ENCODE results near the gene AOX1.
"Not testable (repeated sequence)": the region's sequence is repeated elsewhere in the genome, so short reads cannot be mapped to it uniquely, and the experiment has no call there.

The AOX1 gene

DNA sequence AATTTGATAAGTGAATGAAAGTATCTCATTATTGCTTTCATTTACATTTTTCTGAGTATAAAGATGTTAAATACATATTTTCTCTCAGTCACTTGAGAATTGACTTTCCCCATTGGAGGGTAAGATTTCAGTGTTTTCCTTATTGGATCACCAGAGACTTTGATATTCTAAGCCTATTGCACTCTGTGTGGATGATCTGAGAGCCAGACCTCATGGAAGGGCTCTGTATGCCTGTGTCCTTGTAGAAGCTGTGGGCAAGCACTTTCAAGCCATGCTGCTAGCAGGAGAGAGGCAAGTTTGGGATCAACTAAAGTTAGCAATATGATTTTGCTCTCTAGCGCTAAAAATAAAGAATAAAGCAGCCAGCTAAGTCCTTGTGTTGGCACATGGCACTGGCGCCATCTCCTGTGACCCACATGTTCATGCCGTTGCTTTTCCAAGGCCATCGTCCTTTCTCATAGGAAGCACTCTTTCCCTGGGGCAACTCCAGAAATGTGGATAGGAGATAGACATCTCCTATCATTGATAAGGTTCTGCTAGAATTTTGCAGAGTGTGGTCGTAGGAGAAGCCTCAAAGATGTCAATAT lies 72.6 kb downstream of the AOX1 start:
- Histone ChIP-seq H3K4me3 (no peak overlapping the region), H3K27ac (no peak overlapping the region)

DNA sequence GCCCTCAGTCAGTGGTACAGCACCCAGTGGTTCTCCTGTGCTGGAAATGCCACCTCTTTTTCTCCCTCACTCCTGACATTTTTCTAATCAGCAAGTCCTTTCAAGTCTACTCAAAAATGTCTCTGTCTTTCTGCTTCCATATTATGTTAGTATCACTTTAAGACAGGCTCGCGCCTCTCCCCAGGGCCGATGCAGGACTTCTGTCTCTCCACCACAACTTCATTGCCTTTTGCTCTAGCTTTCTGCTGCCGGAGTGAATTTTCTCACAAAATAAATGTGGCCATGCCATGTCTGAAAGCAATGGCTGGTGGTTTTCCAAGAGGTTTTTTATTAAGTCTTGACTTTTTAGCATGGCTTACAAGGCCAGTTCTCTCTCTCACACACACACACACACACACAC lies 73.6 kb downstream of the AOX1 start:
- H3K27ac ChIP-seq = no peak overlapping the region
- H3K4me3 ChIP-seq = no peak overlapping the region

DNA sequence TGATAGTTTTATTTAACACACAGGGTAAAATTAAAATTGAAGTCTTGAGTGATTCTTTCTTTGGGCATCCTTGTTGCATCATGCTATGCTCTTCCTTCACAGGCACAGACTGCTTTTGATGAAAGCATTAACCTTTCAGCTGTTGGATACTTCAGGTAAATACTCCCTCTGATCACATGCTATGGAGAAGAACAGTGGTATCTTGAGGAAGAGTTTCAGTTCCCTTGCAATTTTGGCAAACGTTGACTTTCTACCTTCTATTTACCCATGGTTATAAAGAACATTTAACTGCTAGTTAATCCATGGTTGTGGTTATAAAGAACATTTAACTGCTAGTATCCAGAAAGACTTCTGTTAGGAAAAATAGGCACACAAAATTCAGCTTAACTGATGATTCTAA lies 75.7 kb downstream of the AOX1 start:
- Histone ChIP-seq H3K27ac (no peak overlapping the region), H3K4me3 (no peak overlapping the region)

DNA sequence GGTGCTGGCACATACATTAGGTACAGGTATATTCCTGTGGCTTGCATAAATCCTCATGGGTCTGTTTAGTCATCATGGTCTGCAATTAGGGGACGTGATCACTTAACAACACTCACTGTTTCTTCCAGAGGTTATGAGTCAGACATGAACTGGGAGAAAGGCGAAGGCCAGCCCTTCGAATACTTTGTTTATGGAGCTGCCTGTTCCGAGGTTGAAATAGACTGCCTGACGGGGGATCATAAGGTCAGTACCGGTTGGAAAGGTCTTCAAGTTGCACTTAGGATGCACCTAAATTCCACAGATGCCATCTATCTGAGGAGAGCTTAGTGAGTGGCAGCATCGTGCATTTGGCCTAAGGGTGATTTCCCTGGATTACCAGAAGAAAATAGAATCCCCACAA lies 76.9 kb downstream of the AOX1 start:
- Histone ChIP-seq H3K4me3 (no peak overlapping the region), H3K27ac (no peak overlapping the region)

DNA sequence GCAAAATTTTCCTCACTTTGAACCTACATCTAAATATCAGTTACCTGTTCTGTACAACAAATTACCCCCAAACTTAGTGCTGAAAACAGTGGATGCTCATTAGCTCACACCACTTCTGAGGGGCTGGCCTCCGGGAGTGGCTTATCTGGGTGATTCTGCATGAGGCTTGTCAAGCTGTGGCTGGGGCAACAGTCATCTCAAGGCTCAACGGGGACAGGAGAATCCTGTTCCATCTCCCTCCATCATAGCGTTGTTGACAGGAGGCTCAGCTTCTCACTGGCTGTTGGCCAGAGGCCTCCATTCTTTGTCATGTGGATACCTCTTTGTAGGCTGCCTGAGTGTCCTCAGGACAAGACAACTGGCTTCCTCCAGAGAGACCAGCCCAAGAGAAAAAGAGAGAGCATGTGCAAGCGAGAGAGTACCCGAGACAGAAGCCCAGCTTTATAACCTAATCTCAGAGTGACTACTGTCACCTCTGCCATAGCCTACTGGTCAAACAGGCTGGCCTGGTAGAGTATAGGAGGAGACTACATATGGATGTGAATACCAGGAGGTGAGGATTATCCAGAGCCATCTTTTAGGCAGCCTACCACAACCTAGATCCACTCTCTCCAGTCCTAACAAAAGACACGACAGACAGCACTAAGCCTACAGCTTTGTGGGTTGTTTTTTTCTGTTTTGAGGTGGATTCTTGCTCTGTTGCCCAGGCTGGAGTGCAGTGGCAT lies 79.1 kb downstream of the AOX1 start:
- H3K4me3 ChIP-seq = no peak overlapping the region
- no peak overlapping the region for H3K27ac ChIP-seq

DNA sequence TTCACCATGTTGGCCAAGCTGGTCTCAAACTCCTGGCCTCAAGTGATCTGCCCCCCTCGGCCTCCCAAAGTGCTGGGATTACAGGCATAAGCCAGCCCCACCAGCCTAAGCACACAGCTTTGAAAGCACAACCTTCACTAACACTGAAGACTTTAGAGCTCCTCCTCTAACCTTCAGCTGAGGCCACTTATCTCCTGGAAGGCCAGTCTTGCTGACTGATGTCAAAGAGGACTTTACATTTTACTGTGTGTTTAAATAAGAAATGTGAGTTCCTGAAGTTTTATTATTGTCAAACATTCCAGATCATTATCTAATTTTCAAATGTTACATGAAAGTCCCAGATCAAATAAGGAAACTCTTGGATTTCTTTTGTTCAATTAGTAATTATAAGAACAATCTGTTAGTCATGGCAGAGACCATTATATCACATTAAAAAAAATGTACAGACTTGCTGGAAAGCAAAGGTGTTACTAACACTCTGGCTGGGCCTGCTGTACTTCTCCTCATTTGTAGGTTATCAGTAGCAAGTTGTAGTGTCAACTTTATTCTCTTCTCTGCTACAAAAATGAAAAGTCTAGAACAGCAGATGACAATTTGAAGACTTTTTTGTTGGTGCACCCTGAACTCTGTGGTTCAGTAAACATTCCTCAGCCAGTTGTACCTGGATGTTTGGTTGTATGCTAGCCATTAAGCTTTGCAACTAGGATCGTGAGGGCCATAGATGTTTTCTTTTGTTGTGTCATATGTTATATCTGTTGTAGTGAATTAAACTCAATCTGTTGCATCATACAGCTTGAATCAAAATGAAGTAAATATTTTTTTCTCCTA lies 80.0 kb downstream of the AOX1 start:
- H3K27ac ChIP-seq = no peak overlapping the region

DNA sequence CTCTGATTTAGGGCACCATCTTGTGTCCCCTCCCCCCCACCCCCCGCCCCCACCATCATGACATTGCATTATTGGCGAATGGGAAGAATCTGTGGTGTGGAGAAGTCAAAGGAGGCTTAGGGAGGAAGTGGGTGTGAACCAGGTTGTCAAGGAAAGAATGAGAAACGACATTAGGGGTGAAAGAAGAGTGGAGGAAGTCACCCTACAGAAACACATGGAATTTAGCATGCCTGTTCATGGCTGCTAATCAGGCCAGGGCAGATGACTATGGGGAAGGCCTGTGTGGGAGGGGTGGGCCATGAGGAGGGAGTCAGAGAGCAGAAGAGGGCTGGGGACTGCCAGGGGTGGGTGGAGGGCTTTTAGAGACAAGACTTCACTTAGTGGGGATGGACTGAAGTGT lies 81.6 kb downstream of the AOX1 start:
- H3K27ac ChIP-seq = no peak overlapping the region

More for the DNA sequence above, 80.0 kb downstream of the AOX1 start:
- H3K4me3 ChIP-seq = no peak overlapping the region

DNA sequence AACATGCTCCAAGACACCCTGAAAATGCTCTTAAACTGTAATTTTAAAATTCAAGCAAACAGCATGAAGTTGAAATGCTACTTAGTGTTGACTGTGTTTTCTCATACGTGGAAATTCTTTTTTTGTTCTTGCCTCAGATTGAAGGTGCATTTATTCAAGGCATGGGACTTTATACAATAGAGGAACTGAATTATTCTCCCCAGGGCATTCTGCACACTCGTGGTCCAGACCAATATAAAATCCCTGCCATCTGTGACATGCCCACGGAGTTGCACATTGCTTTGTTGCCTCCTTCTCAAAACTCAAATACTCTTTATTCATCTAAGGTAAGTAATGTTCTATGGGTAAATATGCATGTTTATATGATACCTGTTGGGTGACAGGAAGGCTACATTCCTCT lies 82.7 kb downstream of the AOX1 start:
- no peak overlapping the region for H3K4me3 ChIP-seq
- no peak overlapping the region for H3K27ac ChIP-seq

More for the DNA sequence above, 81.6 kb downstream of the AOX1 start:
- no peak overlapping the region for H3K4me3 ChIP-seq

DNA sequence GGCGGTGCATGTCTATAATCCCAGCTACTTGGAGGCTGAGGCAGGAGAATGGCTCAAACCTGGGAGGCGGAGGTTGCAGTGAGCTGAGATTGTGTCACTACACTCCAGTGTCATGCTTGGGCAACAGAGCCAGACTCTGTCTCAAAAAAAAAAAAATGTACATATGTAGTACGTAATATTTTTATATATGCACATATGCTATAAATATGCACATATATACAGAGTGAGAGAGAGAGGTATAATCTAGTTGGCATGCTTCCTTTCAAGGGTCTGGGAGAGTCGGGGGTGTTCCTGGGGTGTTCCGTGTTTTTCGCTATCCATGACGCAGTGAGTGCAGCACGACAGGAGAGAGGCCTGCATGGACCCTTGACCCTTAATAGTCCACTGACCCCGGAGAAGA lies 83.5 kb downstream of the AOX1 start:
- Histone ChIP-seq H3K27ac (no peak overlapping the region), H3K4me3 (no peak overlapping the region)

DNA sequence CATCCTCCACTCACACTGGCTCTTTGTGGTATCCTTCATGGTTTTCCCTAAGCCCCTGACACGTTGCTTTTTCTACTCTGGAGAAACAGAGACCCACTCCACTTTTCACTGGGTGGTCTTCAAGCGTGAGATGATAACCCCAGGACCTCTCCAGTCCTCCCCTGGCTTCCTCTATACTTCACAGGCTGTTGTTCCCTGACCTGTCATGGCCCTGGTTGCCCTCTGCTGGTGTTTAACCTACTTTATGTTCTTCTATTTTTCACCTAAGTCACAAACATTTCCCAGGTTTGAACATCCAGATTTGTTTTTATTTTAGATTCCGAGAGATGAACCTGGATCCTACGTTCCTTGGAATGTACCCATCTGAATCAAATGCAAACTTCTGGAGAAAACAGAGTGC lies 84.5 kb downstream of the AOX1 start:
- H3K27ac ChIP-seq = no peak overlapping the region
- no peak overlapping the region for H3K4me3 ChIP-seq

DNA sequence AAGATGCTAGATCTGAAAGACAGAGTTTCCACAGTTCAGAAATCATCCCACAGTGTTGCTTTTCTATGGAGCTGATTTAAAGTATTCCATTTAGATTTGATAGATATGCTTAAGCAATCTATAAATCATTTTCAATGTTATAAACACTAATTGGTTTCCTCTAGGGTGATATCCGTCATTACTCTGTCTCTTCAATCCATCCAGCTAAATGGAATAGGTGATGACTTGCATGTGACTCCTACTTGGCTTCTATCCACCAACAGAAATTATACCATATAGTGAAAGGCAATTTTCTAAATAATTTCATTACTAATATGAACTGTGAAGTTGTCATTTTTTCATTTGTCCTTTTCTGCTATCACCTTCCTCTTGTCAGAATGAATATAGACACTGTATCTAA lies 84.9 kb downstream of the AOX1 start:
- Histone ChIP-seq H3K4me3 (no peak overlapping the region), H3K27ac (no peak overlapping the region)

DNA sequence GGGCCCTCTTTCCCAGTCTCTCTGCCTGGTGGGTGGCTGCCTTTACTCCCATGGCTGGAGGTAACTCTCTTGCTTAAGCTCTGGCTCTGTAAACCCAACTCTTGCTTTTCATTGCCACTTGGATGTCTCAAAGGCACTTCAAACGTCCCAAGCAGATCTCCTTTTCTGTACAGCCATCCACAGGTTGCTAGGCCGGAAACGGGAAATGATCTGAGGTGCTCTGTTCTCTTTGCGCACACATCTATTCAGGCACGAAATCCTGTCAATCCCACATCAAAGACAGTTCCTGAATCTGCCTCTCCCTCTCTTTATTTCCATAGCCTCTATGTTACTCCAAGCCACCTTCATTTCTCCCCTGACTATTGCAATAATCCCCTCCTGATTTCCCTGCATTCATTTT lies 87.4 kb downstream of the AOX1 start:
- no peak overlapping the region for H3K4me3 ChIP-seq
- H3K27ac ChIP-seq = no peak overlapping the region

DNA sequence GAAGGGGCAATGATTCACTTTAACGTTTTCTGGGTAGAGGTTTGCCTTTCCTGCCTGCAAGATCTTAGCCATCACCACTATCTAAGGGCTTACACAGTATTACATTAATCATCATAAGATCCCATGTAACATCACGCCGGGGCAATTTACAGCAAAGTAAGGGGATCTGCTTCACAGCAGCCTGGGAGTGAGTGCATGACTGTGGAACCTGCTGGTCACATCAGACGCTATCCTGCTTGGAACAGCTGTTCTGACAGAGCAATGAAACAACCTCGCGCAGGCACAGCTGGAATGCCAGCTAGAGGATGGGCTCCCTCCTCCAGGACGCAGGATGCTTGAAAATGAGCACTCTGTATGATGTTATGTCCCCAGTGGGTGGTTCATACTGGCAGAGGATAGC lies 89.0 kb downstream of the AOX1 start:
- no peak overlapping the region for H3K27ac ChIP-seq

DNA sequence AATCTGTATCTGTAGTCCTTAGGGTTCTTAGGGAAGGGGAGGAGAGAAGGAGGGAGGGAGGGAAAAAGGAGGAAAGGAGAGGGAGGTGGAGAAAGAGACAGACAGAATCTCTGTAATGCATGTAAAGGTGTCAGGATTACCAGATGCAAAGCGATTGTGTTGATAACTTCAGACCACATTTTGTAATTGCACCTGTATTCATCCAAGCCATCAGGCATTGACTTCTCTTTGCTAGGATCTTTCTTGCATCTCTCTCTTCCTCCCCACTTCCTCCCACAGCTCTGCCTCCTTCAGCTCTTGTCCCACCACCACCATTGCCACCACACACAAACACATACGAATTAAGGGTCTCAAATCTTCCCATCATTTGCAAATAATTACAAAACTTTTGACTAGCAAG lies 91.4 kb downstream of the AOX1 start:
- H3K27ac ChIP-seq = peak overlapping the region in 4 of 21 experiments; percentile 3 to 66 (median 29)
- H3K4me3 ChIP-seq = no peak overlapping the region

More for the DNA sequence above, 89.0 kb downstream of the AOX1 start:
- no peak overlapping the region for H3K4me3 ChIP-seq

DNA sequence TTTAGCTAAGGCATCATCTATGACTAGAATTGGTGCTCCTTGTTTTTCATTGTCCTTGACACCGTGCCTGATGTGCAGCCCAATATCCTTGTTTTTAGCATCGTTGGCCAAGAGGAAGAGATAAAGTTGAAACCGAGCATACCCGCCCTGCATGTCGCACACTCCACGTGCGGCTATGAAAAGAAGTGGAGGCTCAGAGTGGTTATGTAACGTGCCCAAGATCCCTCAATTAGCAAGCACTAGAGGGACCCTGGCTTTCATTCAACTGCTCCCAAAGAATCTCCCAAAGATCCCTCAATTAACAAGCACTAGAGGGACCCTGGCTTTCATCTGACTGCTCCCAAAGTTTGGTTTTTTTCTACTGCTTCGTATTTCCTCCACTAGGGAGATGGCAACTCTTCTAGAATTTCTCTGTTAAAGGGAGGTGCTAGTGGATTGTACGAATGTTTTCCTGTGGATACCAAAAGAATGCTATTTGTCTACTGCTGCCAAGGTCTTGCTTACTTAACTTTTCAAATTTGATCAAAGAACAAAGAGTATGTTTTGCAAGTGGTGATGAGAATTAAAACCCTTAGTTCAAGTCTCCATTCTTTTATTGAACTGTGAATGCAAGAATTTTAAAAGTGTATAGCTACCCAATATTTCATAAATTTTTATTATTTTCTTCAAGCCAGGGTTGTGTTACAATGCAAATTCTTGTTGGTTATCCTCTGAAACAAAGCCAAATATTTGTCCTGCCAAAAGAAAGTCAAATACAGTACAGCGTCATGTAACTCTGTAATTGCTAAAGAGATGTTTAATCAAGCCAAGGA lies 92.1 kb downstream of the AOX1 start:
- H3K27ac ChIP-seq = peak overlapping the region in 4 of 21 experiments; percentile 20 to 66 (median 37)
- H3K4me3 ChIP-seq = no peak overlapping the region

DNA sequence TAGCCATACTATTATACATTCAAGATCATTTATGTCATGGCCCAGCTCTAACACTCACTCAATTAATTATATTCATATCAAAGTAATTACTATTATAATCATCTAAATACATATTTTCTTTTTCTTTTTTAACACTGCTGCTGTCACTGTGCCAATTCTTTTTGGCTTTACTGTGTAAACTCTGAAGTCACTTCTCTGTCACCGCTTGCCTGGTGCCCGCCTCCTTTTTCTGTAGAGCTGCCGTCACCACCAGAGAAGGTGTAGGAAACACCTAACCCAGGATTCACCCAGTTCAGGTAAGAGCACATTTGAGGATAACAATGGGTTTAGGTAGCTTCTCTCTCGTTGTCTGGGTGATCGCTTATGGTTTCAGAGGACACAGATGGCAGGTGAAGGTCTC lies 93.3 kb downstream of the AOX1 start:
- Histone ChIP-seq H3K4me3 (no peak overlapping the region), H3K27ac (peak overlapping the region in 6 of 21 experiments; percentile 11 to 45 (median 40))

DNA sequence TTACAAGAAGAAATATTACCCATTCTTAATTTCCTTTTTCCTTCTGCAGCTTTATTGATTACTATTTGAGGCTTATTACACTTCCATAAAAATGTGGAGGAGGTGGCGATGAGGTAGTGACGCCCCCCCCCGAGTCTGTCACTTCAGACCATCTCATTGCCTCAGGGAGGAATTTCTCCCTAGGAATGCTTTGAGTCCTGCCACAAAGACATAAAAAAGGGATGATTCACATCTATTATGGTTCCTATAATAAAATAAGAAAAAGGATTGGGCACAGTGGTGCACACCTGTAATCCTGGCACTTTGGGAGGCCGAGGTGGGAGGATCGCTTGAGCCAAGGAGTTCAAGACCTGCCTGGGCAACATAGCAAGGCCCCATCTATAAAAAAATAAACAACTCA lies 93.7 kb downstream of the AOX1 start:
- Histone ChIP-seq H3K4me3 (no peak overlapping the region), H3K27ac (peak overlapping the region in 6 of 21 experiments; percentile 11 to 45 (median 40))

DNA sequence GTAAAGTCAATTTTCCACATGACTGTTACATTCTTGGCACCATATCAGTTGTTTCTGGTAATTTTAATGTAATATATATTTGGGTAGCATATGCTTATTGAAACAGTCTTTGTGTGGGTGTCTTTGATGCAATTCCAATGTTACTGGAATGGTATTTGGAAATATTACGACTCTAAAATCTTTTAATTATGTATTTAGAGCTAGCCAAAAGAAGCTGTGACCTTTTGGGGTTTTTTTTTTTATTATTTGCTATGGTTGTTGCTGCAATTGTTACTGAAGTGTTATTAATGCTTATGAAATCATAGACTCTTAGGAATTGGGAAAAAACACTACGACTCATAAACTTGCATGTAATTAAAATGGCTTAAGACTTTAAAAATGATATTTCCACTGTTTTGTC lies 95.9 kb downstream of the AOX1 start:
- H3K27ac ChIP-seq = peak overlapping the region in 1 of 21 experiments; percentile 10
- H3K4me3 ChIP-seq = no peak overlapping the region

DNA sequence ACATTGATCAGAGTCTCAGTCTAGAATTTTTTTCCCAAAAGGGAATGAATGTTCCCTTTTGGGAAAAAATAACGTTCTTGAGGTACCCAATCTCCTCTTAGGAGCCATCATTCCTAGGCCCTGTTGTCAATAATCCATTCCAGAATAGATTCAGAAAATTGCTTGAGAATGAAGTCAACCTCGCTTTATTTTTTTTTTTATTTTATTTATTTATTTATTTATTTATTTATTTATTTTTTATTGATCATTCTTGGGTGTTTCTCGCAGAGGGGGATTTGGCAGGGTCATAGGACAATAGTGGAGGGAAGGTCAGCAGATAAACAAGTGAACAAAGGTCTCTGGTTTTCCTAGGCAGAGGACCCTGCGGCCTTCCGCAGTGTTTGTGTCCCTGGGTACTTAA lies 96.6 kb downstream of the AOX1 start:
- peak overlapping the region in 1 of 21 experiments; percentile 10 for H3K27ac ChIP-seq
- H3K4me3 ChIP-seq = not testable (repeated sequence)

Data from skin epidermis (tissue), 12 donors.